D721Med (cell line): ENCODE results near the gene ST3GAL3.
A peak's percentile ranks its signal among the peaks of the same experiment; 100 is the strongest.

Experiments used
- DNase-seq: peaks from one replicate; pipeline ENCODE4 v3.0.0; 2011; ENCODE audit warnings: low spot score; ENCODE audit not compliant: insufficient read length
- FAIRE-seq: peaks from 2 replicates; lab custom pipeline; 2011; peaks lifted over from hg19 to GRCh38; lab: Jason Lieb, UNC
- TF ChIP-seq, protein P1 (sequence below): IDR thresholded peaks from 2 replicates; pipeline ENCODE4 v1.5.1; 2012; ENCODE audit warnings: mild to moderate bottlenecking, control low read depth; ENCODE audit not compliant: insufficient read depth; ENCODE audit errors: missing control alignments

ST3GAL3 gene

DNA sequence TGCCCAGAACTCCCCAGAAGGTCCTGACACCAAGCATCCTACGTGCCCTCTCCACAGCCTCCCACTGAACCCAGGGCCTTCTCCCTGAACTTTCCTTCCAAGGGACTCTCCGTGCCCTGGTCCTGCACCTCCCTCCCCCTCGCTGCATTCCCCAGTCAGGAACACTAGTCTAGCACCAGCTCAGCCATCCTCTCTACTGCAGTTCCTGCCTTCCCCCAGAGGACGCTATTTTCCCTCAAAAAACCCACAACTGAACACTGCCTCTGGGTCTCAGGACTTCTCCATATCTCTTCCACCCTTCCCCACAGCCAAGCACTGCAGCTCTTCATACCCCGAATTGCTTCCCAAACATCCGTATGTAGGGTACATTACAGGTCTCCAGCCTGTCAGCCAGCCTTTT is 213.7 kb downstream of the ST3GAL3 start:
- TF ChIP-seq, protein P1, sequence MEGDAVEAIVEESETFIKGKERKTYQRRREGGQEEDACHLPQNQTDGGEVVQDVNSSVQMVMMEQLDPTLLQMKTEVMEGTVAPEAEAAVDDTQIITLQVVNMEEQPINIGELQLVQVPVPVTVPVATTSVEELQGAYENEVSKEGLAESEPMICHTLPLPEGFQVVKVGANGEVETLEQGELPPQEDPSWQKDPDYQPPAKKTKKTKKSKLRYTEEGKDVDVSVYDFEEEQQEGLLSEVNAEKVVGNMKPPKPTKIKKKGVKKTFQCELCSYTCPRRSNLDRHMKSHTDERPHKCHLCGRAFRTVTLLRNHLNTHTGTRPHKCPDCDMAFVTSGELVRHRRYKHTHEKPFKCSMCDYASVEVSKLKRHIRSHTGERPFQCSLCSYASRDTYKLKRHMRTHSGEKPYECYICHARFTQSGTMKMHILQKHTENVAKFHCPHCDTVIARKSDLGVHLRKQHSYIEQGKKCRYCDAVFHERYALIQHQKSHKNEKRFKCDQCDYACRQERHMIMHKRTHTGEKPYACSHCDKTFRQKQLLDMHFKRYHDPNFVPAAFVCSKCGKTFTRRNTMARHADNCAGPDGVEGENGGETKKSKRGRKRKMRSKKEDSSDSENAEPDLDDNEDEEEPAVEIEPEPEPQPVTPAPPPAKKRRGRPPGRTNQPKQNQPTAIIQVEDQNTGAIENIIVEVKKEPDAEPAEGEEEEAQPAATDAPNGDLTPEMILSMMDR = no peak

DNA sequence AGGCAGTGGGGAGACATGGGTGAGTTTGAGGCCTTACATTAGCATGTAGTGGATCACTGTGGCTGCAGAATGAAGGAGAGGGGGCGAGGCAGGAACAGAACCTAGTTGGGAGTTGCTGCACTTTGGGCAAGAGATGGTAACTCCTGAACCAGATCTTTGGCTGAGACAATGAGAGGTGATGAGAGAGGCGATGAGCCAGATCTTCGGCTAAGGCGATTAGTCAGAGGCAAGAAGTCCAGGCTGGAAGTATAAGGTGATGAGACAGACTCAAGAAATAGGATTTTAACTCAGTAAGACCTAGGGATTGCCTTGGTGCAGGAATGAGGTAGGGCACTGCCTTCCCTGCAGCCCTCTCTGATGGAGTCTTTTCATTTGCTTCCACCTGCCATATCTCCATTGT is 217.2 kb downstream of the ST3GAL3 start:
- FAIRE-seq = no peak
- no peak for DNase-seq
- TF ChIP-seq, protein P1 = no peak

More for the DNA sequence above, 213.7 kb downstream of the ST3GAL3 start:
- DNase-seq (no peak), FAIRE-seq (no peak)

DNA sequence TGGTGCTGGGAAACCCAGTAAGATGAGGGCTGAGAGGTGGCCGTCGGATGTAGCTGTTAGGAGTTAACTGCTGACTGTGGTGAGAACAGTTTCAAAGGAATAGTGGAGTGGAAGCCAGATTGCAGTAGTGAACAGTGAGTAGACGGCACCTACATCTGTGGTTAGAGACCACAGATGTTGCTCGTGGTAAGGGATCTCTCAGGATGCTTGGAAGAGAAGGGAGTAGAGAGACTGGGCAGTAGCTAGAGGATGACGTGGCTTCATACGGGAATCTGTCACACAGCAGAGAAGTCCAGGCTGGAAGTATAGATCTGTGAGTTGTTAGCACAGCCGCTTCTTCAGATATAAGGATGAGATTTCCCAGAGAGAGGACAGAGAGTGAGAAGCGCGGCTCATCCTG is 218.5 kb downstream of the ST3GAL3 start:
- TF ChIP-seq, protein P1 = no peak
- no peak for FAIRE-seq
- DNase-seq = no peak

DNA sequence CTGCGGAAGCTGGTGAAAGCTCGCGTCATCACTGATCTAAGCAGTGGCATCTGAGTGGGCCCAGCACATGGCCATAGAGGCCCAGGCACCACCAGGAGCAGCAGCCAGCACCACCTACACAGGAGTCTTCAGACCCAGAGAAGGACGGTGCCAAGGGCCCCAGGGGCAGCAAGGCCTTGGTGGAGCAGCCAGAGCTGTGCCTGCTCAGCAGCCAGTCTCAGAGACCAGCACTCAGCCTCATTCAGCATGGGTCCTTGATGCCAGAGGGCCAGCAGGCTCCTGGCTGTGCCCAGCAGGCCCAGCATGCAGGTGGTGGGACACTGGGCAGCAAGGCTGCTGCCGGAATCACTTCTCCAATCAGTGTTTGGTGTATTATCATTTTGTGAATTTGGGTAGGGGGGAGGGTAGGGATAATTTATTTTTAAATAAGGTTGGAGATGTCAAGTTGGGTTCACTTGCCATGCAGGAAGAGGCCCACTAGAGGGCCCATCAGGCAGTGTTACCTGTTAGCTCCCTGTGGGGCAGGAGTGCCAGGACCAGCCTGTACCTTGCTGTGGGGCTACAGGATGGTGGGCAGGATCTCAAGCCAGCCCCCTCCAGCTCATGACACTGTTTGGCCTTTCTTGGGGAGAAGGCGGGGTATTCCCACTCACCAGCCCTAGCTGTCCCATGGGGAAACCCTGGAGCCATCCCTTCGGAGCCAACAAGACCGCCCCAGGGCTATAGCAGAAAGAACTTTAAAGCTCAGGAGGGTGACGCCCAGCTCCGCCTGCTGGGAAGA is 223.0 kb downstream of the ST3GAL3 start:
- no peak for FAIRE-seq
- DNase-seq = no peak
- TF ChIP-seq, protein P1 = peak; percentile 21

DNA sequence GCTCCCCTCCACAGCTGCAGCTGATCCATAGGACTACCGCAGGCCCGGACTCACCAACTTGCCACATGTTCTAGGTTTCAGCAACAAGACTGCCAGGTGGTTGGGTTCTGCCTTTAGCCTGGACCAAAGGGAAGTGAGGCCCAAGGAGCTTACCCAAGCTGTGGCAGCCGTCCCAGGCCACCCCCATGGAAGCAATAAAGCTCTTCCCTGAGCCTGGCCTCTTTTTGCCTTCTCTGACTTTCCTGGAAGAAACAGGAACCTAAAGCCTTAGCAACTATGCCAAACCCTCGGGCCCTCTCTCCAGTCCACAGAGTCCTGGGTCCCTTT is 223.6 kb downstream of the ST3GAL3 start:
- no peak for DNase-seq
- no peak for FAIRE-seq
- TF ChIP-seq, protein P1 = no peak

DNA sequence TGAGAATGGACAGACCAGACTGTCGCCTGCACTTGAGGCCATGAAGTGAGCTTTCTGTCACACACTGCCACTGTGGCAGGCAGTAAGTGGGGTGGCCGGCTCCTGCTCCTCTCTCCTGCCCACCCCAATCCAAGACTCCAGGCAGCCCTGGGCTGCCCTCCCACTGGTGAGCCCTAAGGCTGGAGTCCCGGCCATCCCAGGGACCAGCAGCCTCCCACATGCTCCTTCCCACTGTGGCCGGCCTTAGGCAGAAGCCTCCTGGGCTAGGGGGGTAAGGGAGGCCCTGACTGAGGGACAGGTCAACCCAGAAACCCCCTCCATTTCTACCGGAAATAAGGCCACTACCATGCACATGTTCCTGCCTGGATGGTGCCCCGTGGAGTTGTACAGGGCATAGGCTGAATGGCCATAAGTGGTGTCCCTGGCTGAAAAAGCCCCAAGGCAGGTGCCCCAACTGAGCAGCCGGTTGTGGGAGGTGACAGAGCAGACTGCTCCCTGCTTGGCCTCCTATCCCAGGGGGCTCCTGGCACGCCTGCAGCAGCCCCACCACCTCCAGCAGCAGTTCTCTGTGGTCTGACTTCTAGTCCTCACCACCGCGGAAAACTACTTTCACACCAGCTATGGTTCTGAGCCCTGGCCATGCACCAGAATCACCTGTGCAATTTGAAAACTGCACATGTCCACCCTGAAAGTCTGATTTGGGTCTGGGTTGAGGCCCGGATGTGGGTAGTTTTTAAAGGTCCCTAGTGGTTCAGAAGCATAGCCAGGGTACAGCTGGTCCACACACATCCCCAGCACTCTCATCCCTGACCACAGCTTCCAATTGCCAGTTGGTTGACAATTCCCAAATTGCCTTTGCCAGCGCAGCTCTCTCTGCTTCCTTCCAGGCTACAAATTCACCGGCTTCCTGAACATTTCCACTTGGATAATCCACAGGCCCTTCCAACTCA is 224.7 kb downstream of the ST3GAL3 start:
- FAIRE-seq = no peak
- DNase-seq = no peak
- TF ChIP-seq, protein P1 = no peak
